Activated T-helper 1 cell treated with anti-CD3 and anti-CD28 coated beads, Interleukin-2, amount 50 U/mL, for 16 hours (primary cell): ENCODE results near the gene SAMD4A.

Experiments used
- DNase-seq, 2 donors: peaks; one replicate each; pipeline ENCODE4 v3.0.0-alpha.2; 2020; ENCODE audit warnings: low read depth in 1 of 2, low spot score in 1 of 2

Gene SAMD4A

GRCh38 chr14:54815016-54815415 lies 248.1 kb downstream of the SAMD4A start:
- no peak for DNase-seq

- no peak for DNase-seq
Measured at GRCh38 chr14:54815515-54815914, 248.6 kb downstream of the SAMD4A start.

GRCh38 chr14:54816450-54816849 lies 249.5 kb downstream of the SAMD4A start:
- DNase-seq, result no peak

GRCh38 chr14:54817506-54817905 lies 250.6 kb downstream of the SAMD4A start:
- no peak for DNase-seq

- no peak for DNase-seq
Measured at GRCh38 chr14:54818201-54819133, 251.5 kb downstream of the SAMD4A start.

- no peak for DNase-seq
Measured at GRCh38 chr14:54822685-54823084, 255.8 kb downstream of the SAMD4A start.

- no peak for DNase-seq
Measured at GRCh38 chr14:54823757-54824549, 257.0 kb downstream of the SAMD4A start.

GRCh38 chr14:54828037-54828436 lies 261.1 kb downstream of the SAMD4A start:
- DNase-seq, result no peak

GRCh38 chr14:54829486-54830224 lies 262.7 kb downstream of the SAMD4A start:
- no peak for DNase-seq

GRCh38 chr14:54830650-54831049 lies 263.7 kb downstream of the SAMD4A start:
- no peak for DNase-seq

- no peak for DNase-seq
Measured at GRCh38 chr14:54834081-54834480, 267.2 kb downstream of the SAMD4A start.

GRCh38 chr14:54834727-54835126 lies 267.8 kb downstream of the SAMD4A start:
- DNase-seq, result no peak

GRCh38 chr14:54836231-54836630 lies 269.3 kb downstream of the SAMD4A start:
- no peak for DNase-seq

GRCh38 chr14:54837508-54838149 lies 270.7 kb downstream of the SAMD4A start:
- no peak for DNase-seq

GRCh38 chr14:54838931-54839512 lies 272.1 kb downstream of the SAMD4A start:
- DNase-seq, result no peak

GRCh38 chr14:54839701-54840119 lies 272.8 kb downstream of the SAMD4A start:
- DNase-seq, result no peak

GRCh38 chr14:54840336-54840735 lies 273.4 kb downstream of the SAMD4A start:
- DNase-seq, result no peak

GRCh38 chr14:54840798-54841197 lies 273.9 kb downstream of the SAMD4A start:
- DNase-seq, result no peak
